HepG2 (cell line): ENCODE measurements around the gene XRN1. TPM values are rescaled to one million over a fixed set of nuclear protein-coding genes. Genes with fewer than 3 reads are reported as not detected.
"Not testable (repeated sequence)": the region's sequence is repeated elsewhere in the genome, so short reads cannot be mapped to it uniquely, and the experiment has no call there.

Experiments
- ATAC-seq: fragments of 200-7000 bp; cut with Tn5 transposase; 3 replicates; pipeline ENCODE4 v1.9.1; 2020; ENCODE audit warnings: mild to moderate bottlenecking, moderate library complexity
- BruUV-seq: library from RNA; stranded (reverse); fragments of 400-500 nt; replicated peaks from 2 replicates; lab custom pipeline; 2021; lab: Mats Ljungman, UMichigan
- CTCF ChIA-PET: fragments of 300-600 bp; formaldehyde crosslinking; extraction: SDS; loops from one replicate; lab custom pipeline; 2021; ENCODE audit warnings: low total read pairs, inconsistent platforms, low intra/inter-chr PET ratio; lab: Yijun Ruan, JAX
- POLR2A ChIA-PET: fragments of 350-600 bp; sonication (Branson Sonifier 250); formaldehyde crosslinking; loops from one replicate; lab custom pipeline; 2020; ENCODE audit warnings: antibody characterized with exemption, inconsistent platforms; lab: Yijun Ruan, JAX
- DNase-seq: peaks from one replicate; pipeline ENCODE4 v3.0.0-alpha.2; 2015; ENCODE audit warnings: low spot score
- FAIRE-seq: peaks from 3 replicates; lab custom pipeline; 2011; peaks lifted over from hg19 to GRCh38; lab: Jason Lieb, UNC
- H2AFZ ChIP-seq: one replicate; pipeline ENCODE4 v1.6.1; 2011; ENCODE audit warnings: low read length, inconsistent platforms
- H3K27ac ChIP-seq: fragments of 300-600 bp; 3 replicates; pipeline ENCODE4 v1.8.0; 2011; ENCODE audit warnings: mixed run types, mild to moderate bottlenecking, mixed read lengths, low read length, inconsistent platforms; ENCODE audit not compliant: insufficient read depth; ENCODE audit errors: extremely low read length
- H3K27me3 ChIP-seq, 2 experiments: fragments of 200-600 bp in 1 of 2; 2 replicates in 1 of 2; 3 replicates in 1 of 2; pipeline versions ENCODE4 v1.6.0 to v1.8.0; 2011; ENCODE audit warnings: low read length in 2 of 2, mild to moderate bottlenecking in 2 of 2, moderate library complexity in 2 of 2, inconsistent platforms in 1 of 2; ENCODE audit not compliant: insufficient read depth in 2 of 2, control insufficient read depth in 1 of 2
- H3K36me3 ChIP-seq, 2 experiments: fragments of 200-600 bp in 1 of 2; replicated peaks in 1 of 2; 2 replicates in 1 of 2; 3 replicates in 1 of 2; pipeline versions ENCODE4 v1.5.1 to v1.8.0; 2011; ENCODE audit warnings: low read length in 2 of 2, inconsistent platforms in 1 of 2; ENCODE audit not compliant: insufficient read depth in 2 of 2, control insufficient read depth in 1 of 2
- H3K4me1 ChIP-seq: 2 replicates; pipeline ENCODE4 v1.5.1; 2012; ENCODE audit warnings: low read length, inconsistent platforms; ENCODE audit not compliant: insufficient read depth
- H3K4me2 ChIP-seq: 2 replicates; pipeline ENCODE4 v1.6.0; 2011; ENCODE audit warnings: low read depth, low read length, inconsistent platforms
- H3K4me3 ChIP-seq, 3 experiments: fragments of 200-600 bp in 1 of 3; sonication (generic), shearing (Covaris generic) in 1 of 3; replicated peaks in 1 of 3; 2 replicates each; pipeline ENCODE4 v1.5.1; 2011 to 2016; ENCODE audit warnings: low read length in 3 of 3, inconsistent platforms in 2 of 3, low read depth in 2 of 3, mild to moderate bottlenecking in 2 of 3, control low read depth in 1 of 3, mixed read lengths in 1 of 3; ENCODE audit not compliant: insufficient read depth in 1 of 3
- H3K79me2 ChIP-seq: one replicate; pipeline ENCODE4 v1.6.1; 2011; ENCODE audit warnings: low read length, inconsistent platforms; ENCODE audit not compliant: insufficient read depth
- H3K9ac ChIP-seq: 2 replicates; pipeline ENCODE4 v1.6.0; 2011; ENCODE audit warnings: mild to moderate bottlenecking, low read depth, low read length, inconsistent platforms; ENCODE audit not compliant: insufficient read depth
- H3K9me3 ChIP-seq: 2 replicates; pipeline ENCODE4 v1.5.1; 2012; ENCODE audit warnings: mild to moderate bottlenecking, low read length
- H4K20me1 ChIP-seq: 2 replicates; pipeline ENCODE4 v1.6.0; 2011; ENCODE audit warnings: inconsistent platforms, mild to moderate bottlenecking, low read length, moderate library complexity; ENCODE audit not compliant: insufficient read depth
- CEBPG ChIP-seq: IDR thresholded peaks from 2 replicates; pipeline ENCODE4 v1.6.1; 2016
- FOXA3 ChIP-seq: IDR thresholded peaks from 2 replicates; pipeline ENCODE4 v1.6.1; 2016; ENCODE audit warnings: missing genetic modification reagents, missing compliant biosample characterization
- HNF4G ChIP-seq, 2 experiments: sonication (generic) in 1 of 2; formaldehyde crosslinking in 1 of 2; IDR thresholded peaks; 2 replicates each; pipeline versions ENCODE4 v1.4.0 to v1.6.1; 2011 to 2020; ENCODE audit warnings: borderline replicate concordance in 2 of 2, low read depth in 2 of 2, mild to moderate bottlenecking in 2 of 2, low read length in 1 of 2, missing genetic modification reagents in 1 of 2, moderate library complexity in 1 of 2
- LCORL ChIP-seq, 2 experiments: fragments of 450-650 bp in 1 of 2; sonication (generic) in 1 of 2; formaldehyde crosslinking in 1 of 2; IDR thresholded peaks; 2 replicates each; pipeline versions ENCODE4 v1.5.0 to v1.6.1; 2017 to 2020; ENCODE audit warnings: antibody characterized with exemption in 1 of 2, missing genetic modification reagents in 1 of 2
- MXI1 ChIP-seq: IDR thresholded peaks from 3 replicates; pipeline ENCODE4 v1.6.1; 2012; ENCODE audit warnings: low read depth, low read length, inconsistent platforms, borderline replicate concordance
- NR2F1 ChIP-seq, 2 experiments: fragments of 450-650 bp in 1 of 2; formaldehyde crosslinking in 1 of 2; IDR thresholded peaks; 2 replicates each; pipeline versions ENCODE4 v1.5.0 to v1.6.1; 2016 to 2020; ENCODE audit warnings: mild to moderate bottlenecking in 1 of 2, missing compliant biosample characterization in 1 of 2, missing genetic modification reagents in 1 of 2, moderate library complexity in 1 of 2
- NR2F6 ChIP-seq, 2 experiments: IDR thresholded peaks; 2 replicates each; pipeline ENCODE4 v1.6.1; 2016; ENCODE audit warnings: antibody characterized with exemption in 1 of 2, mild to moderate bottlenecking in 1 of 2
- NR3C1 ChIP-seq: sonication (generic); formaldehyde crosslinking; IDR thresholded peaks from 2 replicates; pipeline ENCODE4 v1.4.0; 2020; ENCODE audit warnings: missing genetic modification reagents
- PCBP2 ChIP-seq: fragments of 200-400 bp; formaldehyde crosslinking; optimal IDR thresholded peaks from 2 replicates; pipeline ENCODE3; 2018; ENCODE audit warnings: low read length, low read depth; ENCODE audit not compliant: poor library complexity, severe bottlenecking
- PITX1 ChIP-seq: sonication (generic); formaldehyde crosslinking; IDR thresholded peaks from 2 replicates; pipeline ENCODE4 v1.5.1; 2020; ENCODE audit warnings: mild to moderate bottlenecking, missing genetic modification reagents
- TEAD2 ChIP-seq: sonication (generic); formaldehyde crosslinking; IDR thresholded peaks from 2 replicates; pipeline ENCODE4 v1.9.0; 2021; ENCODE audit warnings: missing genetic modification reagents
- ZBTB42 ChIP-seq: sonication (generic); formaldehyde crosslinking; IDR thresholded peaks from 2 replicates; pipeline ENCODE4 v1.5.0; 2020; ENCODE audit warnings: mild to moderate bottlenecking, missing genetic modification reagents
- ZFP41 ChIP-seq: sonication (generic); formaldehyde crosslinking; IDR thresholded peaks from 2 replicates; pipeline ENCODE4 v1.4.0; 2020; ENCODE audit warnings: mild to moderate bottlenecking, missing genetic modification reagents, borderline replicate concordance
- ZNF207 ChIP-seq: fragments of 450-650 bp; IDR thresholded peaks from 2 replicates; pipeline ENCODE4 v1.6.1; 2016; ENCODE audit warnings: antibody characterized with exemption, borderline replicate concordance
- ZNF280D ChIP-seq: sonication (generic); formaldehyde crosslinking; IDR thresholded peaks from 2 replicates; pipeline ENCODE4 v1.5.1; 2020; ENCODE audit warnings: mild to moderate bottlenecking, missing genetic modification reagents
- WGBS: methylation state at CpG from one replicate; pipeline ENCODE4 v1.1.6; 2017; ENCODE audit warnings: low lambda C conversion rate; 5-methylcytosine and 5-hydroxymethylcytosine counted together
- in situ Hi-C: cut with HindIII; loops from 2 replicates; pipeline ENCODE4 v1.10.0; 2017; ENCODE audit warnings: low pct_unique_long_range_greater_than_20kb; ENCODE audit not compliant: extremely low pct_ligation_motif_present
- intact Hi-C: fragments of 100-400 bp; cut with micrococcal nuclease; formaldehyde crosslinking; loops from one replicate; pipeline ENCODE4 v1.10.0; 2022; ENCODE audit not compliant: unreplicated experiment
- polyA plus RNA-seq, 8 experiments: library from polyadenylated mRNA; depleted of rRNA in 3 of 8; stranded (reverse) in 7 of 8; unstranded in 1 of 8; fragments of >200 nt; fragmentation: Illumina TruSeq in 4 of 8; extraction: Trizol in 4 of 8; gene quantifications; 2 replicates each; pipeline versions ENCODE4 v1.2.1 to v1.2.3, GENCODE V29; 2011 to 2016; ENCODE audit warnings: low read depth in 4 of 8, missing spikeins in 1 of 8, mixed read lengths in 1 of 8; ENCODE audit not compliant: insufficient read depth in 1 of 8
- total RNA-seq, 5 experiments: library from RNA; depleted of rRNA; stranded (reverse); fragments of >200 nt; fragmentation: Illumina TruSeq; extraction: Trizol; gene quantifications; 2 replicates each; pipeline ENCODE4 v1.2.3, GENCODE V29; 2016; ENCODE audit warnings: low read depth in 1 of 5
- TF ChIP-seq, protein P1 (sequence below): sonication (generic); formaldehyde crosslinking; conservative IDR thresholded peaks from 2 replicates; pipeline ENCODE4 v1.4.0; 2020; ENCODE audit warnings: mild to moderate bottlenecking, missing genetic modification reagents, moderate library complexity

The XRN1 gene
- total and polyA plus RNA-seq, 2 of the 13 experiments (the other 11 are each of a cell fraction or from before 2014, with no cell fraction given): 13.2 to 13.3 TPM

GRCh38 chr3:142400537-142400936, 47.3 kb downstream of the XRN1 start (continued):
- TF ChIP-seq, protein P1, sequence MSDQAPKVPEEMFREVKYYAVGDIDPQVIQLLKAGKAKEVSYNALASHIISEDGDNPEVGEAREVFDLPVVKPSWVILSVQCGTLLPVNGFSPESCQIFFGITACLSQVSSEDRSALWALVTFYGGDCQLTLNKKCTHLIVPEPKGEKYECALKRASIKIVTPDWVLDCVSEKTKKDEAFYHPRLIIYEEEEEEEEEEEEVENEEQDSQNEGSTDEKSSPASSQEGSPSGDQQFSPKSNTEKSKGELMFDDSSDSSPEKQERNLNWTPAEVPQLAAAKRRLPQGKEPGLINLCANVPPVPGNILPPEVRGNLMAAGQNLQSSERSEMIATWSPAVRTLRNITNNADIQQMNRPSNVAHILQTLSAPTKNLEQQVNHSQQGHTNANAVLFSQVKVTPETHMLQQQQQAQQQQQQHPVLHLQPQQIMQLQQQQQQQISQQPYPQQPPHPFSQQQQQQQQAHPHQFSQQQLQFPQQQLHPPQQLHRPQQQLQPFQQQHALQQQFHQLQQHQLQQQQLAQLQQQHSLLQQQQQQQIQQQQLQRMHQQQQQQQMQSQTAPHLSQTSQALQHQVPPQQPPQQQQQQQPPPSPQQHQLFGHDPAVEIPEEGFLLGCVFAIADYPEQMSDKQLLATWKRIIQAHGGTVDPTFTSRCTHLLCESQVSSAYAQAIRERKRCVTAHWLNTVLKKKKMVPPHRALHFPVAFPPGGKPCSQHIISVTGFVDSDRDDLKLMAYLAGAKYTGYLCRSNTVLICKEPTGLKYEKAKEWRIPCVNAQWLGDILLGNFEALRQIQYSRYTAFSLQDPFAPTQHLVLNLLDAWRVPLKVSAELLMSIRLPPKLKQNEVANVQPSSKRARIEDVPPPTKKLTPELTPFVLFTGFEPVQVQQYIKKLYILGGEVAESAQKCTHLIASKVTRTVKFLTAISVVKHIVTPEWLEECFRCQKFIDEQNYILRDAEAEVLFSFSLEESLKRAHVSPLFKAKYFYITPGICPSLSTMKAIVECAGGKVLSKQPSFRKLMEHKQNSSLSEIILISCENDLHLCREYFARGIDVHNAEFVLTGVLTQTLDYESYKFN (CRISPR knock-in tag): peak; percentile 50
- peak; percentile 54; the same call in 1 of the 2 replicates for TF ChIP-seq PITX1 (CRISPR knock-in tag)
- peak; percentile 65; the same call in 1 of the 2 replicates for TF ChIP-seq HNF4G (IDR thresholded peaks at IDR 0.05; ENCODE audit: borderline replicate concordance, low read depth, low read length)
- not testable (repeated sequence) for TF ChIP-seq HNF4G (CRISPR knock-in tag; IDR thresholded peaks at IDR 0.05; ENCODE audit: borderline replicate concordance, low read depth); NR2F6 (IDR thresholded peaks at IDR 0.05)
- peak; percentile 62 for TF ChIP-seq CEBPG (CRISPR knock-in tag)
- TF ChIP-seq LCORL (IDR thresholded peaks at IDR 0.05): 0 out of 2 replicates have a peak, but pooled peaks have one; percentile 42
- peak; percentile 77 for TF ChIP-seq LCORL (CRISPR knock-in tag; IDR thresholded peaks at IDR 0.05)
- TF ChIP-seq NR2F6 (CRISPR knock-in tag; IDR thresholded peaks at IDR 0.05): peak; percentile 43; the same call in 1 of the 2 replicates

DNA sequence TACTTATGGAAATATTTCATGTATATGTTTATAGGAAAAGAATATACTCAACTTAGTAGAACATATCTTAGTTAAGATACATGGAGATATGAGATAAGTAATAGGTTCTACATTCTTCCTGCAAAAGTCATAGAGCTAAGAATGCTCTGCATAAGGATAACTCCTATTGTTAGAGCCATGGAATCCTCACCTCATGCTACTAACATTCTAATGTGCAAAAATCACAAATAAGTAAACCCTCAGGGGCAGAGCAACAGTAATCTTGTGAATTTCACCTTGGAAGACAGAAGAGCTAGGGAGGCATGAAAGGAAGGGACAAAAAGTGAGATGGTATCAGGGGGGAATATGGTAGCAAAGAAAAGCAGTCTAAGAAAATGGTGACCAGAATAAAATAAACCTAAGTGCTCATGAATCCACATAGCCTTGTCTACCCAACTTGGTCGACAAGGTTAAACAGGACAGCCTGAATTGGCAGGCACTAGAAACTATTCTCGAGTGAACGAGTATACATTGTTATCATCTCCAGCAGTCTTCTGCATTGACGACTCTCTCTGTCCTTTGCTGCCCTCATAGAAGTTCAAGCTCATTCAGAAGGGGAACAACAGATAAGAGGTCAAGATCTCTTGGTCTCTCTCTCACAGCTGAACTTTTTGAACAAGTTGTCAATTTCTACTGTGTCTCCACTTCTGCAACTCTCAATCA, 52.8 kb downstream of the XRN1 start:
- Histone ChIP-seq H2AFZ (no peak overlapping the region), H3K79me2 (no peaks in the 10 kb centered on the region), H3K36me3 (peaks cover 13 to 40% of the 10 kb centered on the region in 2 experiments; a peak in 4 of 5 replicates), H3K9me3 (no peaks in the 10 kb centered on the region), H3K4me2 (no peak overlapping the region), H3K4me1 (peaks cover under 1% of the 10 kb centered on the region; the same call in 1 of the 2 replicates), H3K9ac (no peak overlapping the region), H4K20me1 (no peaks in the 10 kb centered on the region), H3K4me3 (no peak overlapping the region), H3K27me3 (no peaks in the 10 kb centered on the region), H3K27ac (no peak overlapping the region)
- ATAC-seq: no peak
- in situ Hi-C loops (no loop called here), intact Hi-C loops (no loop called here)
- POLR2A ChIA-PET: no interaction called here
- no TSS peak for BruUV-seq
- CTCF ChIA-PET: no interaction called here
- WGBS: 85% methylated on average over 4 of the region's 4 CpGs
- no peak for FAIRE-seq
- DNase-seq: no peak
- TF ChIP-seq FOXA3 (CRISPR knock-in tag) (no peak), ZBTB42 (no peak), MXI1 (no peak), ZNF207 (no peak), ZFP41 (CRISPR knock-in tag) (no peak), ZNF280D (CRISPR knock-in tag) (no peak), NR2F1 (CRISPR knock-in tag; IDR thresholded peaks at IDR 0.05) (no peak), TEAD2 (CRISPR knock-in tag) (no peak), NR3C1 (no peak), PCBP2 (no peak)
